Epithelial cell of esophagus (primary cell): ENCODE measurements around the gene CMTM5.

Source experiments
- DNase-seq: peaks from one replicate; pipeline ENCODE4 v3.0.0; 2010; ENCODE audit warnings: low read depth
- H3K4me3 ChIP-seq: 2 replicates; pipeline ENCODE4 v1.5.1; 2011; ENCODE audit warnings: mild to moderate bottlenecking, low read length, control low read depth
- CTCF ChIP-seq: IDR thresholded peaks from 2 replicates; pipeline ENCODE4 v1.5.1; 2011; ENCODE audit warnings: low read depth, mild to moderate bottlenecking, low read length, control low read depth, inconsistent platforms; ENCODE audit not compliant: insufficient read depth; ENCODE audit errors: missing control alignments

The CMTM5 gene

GRCh38 chr14:23346693-23347405 is 30.0 kb upstream of the CMTM5 start:
- DNase-seq, result no peak
- H3K4me3 ChIP-seq, result no peak overlapping the region
- TF ChIP-seq CTCF, result no peak

GRCh38 chr14:23347406-23348296 is 29.2 kb upstream of the CMTM5 start:
- DNase-seq, result no peak
- no peak for TF ChIP-seq CTCF
- no peak overlapping the region for H3K4me3 ChIP-seq

DNA sequence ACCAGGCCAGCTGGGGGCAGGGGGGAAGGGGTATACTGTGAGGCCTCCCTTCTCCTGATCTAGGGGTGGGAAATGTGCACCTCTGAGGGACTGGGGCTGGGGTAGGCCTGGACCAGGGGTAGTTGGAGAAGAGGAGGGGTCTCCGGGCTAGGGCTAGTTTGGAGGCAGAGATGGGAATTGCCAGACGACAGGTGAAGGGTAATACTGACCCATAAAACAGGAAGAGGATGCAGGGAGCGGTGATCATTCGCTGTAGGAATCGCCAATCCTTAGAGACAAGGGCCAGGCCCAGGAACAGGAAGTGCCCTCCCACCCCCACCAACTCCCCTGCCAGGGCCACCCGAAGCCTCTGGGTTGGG is 28.6 kb upstream of the CMTM5 start:
- no peak for DNase-seq
- no peak for TF ChIP-seq CTCF
- H3K4me3 ChIP-seq, result no peak overlapping the region

GRCh38 chr14:23349156-23349845 is 27.5 kb upstream of the CMTM5 start:
- no peak for DNase-seq
- no peak overlapping the region for H3K4me3 ChIP-seq
- no peak for TF ChIP-seq CTCF

DNA sequence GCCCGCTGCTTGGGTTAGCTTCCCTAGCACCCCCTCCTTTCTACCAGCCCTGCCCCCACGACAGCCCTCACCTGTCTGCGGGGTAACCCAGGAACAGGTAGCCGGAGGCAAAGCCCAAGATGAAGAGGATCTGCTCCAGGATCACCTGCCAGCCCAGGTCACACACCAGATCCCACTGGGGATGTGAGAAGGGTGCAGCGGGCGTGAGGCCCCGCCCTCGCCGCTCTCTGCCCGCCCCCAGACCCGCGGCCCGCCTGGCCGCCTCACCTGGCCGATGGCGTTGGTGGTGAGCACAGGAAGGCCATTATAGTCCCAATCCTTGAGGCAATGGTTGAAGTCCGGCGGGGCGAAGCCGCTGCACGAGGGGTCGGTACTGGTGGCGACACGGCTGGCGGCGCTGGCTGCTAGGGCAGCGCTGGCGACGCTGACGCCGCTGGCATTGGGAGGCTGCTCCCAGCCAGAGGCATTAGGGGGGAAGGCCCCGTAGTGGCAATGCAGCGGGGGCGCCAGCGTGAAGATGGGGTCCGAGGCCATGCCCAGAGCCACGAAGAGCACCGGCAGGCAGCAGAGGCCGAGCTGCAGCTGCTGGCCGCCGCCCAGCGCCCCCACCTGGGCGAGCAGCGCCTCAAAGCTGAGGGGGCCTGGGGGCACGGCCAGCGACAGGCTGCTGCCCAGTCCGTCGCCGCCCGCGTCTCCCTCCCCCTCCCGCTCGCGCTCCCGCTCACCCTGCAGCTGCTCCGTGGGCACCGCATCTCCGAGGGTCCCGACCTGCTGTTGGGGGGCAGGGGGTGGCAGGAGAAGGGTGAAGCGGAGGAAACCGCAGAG is 25.0 kb upstream of the CMTM5 start:
- TF ChIP-seq CTCF, result no peak
- H3K4me3 ChIP-seq, result peak overlapping the region; percentile 48
- no peak for DNase-seq
